GM12892 (cell line): ENCODE results near the gene GIMD1.

Source experiments
- DNase-seq: peaks from one replicate; pipeline ENCODE4 v3.0.0; 2011; ENCODE audit not compliant: insufficient read length
- FAIRE-seq: peaks from 2 replicates; lab custom pipeline; 2011; peaks lifted over from hg19 to GRCh38; lab: Jason Lieb, UNC
- POLR2A ChIP-seq: IDR thresholded peaks from 2 replicates; pipeline ENCODE4 v1.6.1; 2011; ENCODE audit warnings: low read depth, low read length, control low read depth
- POLR2AphosphoS5 ChIP-seq: IDR thresholded peaks from 2 replicates; pipeline ENCODE4 v1.6.1; 2011; ENCODE audit warnings: low read depth, low read length, control low read depth
- TAF1 ChIP-seq: IDR thresholded peaks from 2 replicates; pipeline ENCODE4 v1.6.1; 2011; ENCODE audit warnings: low read depth, mild to moderate bottlenecking, control low read depth, low read length, borderline replicate concordance

The GIMD1 gene

DNA sequence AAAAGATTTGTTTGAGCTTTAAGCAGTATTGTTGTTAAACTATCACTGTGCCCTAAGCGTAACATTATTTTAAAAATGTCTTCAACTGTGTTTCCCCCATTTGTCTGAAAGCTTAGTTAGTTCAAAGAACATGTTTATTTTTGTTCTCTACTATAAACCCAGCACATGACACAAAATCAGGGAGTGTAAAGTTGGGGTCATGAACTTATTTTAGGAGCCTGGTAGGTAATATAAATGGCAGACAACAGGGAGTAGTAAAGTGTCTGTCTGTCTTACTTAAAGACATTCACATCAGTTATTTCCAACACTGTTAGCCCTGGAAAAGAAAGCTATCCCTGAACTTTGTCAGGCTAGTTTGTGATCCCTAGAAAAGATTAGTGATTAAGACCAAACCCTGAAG lies 48.3 kb downstream of the GIMD1 start:
- TF ChIP-seq TAF1 (no peak), POLR2AphosphoS5 (no peak), POLR2A (no peak)
- DNase-seq = no peak
- FAIRE-seq = no peak

DNA sequence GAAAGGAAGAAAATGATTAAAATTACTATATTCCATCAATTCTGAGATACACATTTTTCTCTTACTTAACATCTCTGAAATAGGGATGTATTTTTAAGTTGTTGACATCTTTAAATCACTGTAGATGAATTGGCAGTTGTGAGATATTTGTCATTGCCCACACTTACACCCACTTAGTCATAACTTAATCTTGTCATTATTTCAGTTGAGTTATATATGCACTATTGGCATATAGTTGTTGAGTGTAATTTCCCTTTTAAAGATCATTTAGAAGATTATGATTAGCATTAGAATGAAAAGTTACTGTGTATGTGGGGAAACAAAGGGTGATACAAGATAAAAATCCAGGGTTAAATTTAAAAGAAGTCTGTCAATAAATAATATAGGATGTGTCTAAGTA lies 50.1 kb downstream of the GIMD1 start:
- FAIRE-seq (no peak), DNase-seq (no peak)
- no peak for TF ChIP-seq POLR2A
- TF ChIP-seq POLR2AphosphoS5 = no peak
- TF ChIP-seq TAF1 = no peak

DNA sequence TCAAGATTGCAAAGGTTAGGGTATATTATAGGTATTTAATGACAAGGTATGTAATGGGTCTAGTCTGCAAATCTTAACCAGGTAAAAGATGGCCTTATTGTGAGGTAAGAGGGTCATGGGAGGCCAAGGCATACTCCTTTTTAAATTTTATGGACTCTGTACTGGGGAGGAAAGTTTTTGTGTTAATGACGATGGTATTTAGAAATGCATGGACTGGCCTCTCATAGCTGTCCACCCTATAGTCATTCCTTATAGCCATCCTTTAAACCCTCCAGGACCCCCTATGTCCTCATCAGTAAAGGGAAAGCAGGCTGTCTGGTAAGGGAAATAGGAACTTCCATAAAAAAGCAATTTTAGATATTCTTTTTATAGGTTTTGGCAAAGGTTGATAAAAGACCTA lies 50.8 kb downstream of the GIMD1 start:
- TF ChIP-seq TAF1 = no peak
- no peak for TF ChIP-seq POLR2A
- no peak for TF ChIP-seq POLR2AphosphoS5
- no peak for FAIRE-seq

DNA sequence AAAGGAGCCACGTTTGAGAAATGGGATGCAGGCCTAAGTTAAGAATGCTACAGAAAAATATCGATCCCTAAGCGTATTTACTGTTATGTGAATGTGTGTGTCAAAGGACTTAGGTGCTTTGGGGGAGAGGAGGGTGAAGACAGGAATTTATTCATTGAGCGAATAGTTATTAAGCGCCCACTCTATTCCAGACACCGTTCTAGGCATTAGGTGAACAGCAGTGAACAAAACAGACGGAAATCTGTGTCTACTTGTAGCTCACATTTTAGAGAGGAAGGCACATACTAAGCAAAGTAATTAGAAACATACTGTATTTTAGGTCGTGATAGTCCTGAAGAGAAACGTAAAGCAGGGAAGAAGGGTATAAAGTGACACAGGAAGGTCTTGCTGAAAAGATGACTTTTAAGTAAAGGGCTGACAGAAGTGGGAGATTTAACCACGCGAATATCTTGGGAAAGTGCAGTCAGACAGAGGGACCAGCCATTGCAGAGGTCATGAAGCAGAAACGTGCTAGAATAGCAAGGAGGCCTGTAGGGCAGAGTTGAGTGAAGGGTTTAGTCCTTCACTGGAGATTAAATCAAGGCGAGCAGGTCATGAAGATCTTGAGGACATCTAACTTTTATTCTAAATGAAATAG lies 51.7 kb downstream of the GIMD1 start:
- DNase-seq = no peak
- TF ChIP-seq POLR2AphosphoS5 (no peak), TAF1 (no peak), POLR2A (no peak)
- FAIRE-seq = peak; percentile 75

More for the DNA sequence above, 50.8 kb downstream of the GIMD1 start:
- DNase-seq = no peak

DNA sequence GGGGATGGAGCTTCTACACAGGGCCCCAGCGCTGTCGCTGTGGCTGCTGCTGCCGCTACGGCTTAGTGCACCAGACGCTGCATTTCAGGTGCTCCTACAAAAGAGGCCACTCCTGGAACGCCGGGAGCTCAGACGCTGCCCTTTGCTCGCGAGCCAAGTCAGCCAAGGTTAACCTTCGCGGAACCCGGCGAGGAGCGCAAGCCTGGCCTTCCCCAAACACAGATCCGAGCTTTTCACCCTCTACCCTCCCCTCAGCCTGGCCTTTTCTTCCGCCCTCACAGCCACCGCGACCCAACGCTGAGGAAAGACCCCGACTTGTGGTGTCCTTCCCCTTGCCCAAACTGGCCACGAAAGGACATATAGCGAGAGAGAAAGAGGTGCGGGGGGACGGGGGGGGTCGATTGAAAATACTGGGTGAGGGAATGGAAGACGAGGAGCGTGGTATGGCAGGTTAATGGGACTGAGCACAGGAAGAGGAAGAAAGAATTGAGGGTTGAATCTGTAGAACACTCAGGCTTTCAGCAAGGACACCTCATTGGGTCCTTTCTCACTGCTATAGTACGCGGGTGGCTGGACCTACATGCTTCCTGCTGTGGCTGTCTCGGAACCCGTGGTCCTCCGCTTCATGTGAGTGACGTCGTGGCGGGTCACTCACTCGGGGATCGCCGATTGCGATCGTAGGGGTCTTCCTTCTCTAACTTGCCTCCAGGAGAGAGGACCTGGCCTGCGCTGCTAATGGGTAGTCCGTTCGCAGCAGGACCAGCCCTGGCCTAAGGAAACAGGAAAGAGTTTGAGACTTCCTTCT lies 52.4 kb downstream of the GIMD1 start, which contains the start of the genes AIMP1 and TBCK:
Gene AIMP1 (plus strand): TSS at position 583 of the 805 bp plus-strand sequence. CDS start 8,460 bp downstream, outside the sequence.
Gene TBCK (minus strand): TSS at position 242 of the 805 bp plus-strand sequence. CDS start 7,249 bp downstream, outside the sequence.
- TF ChIP-seq POLR2A (peak; percentile 92), POLR2AphosphoS5 (peak; percentile 95), TAF1 (peak; percentile 71)
- FAIRE-seq (peak; percentile 99), DNase-seq (peak; percentile 37)

DNA sequence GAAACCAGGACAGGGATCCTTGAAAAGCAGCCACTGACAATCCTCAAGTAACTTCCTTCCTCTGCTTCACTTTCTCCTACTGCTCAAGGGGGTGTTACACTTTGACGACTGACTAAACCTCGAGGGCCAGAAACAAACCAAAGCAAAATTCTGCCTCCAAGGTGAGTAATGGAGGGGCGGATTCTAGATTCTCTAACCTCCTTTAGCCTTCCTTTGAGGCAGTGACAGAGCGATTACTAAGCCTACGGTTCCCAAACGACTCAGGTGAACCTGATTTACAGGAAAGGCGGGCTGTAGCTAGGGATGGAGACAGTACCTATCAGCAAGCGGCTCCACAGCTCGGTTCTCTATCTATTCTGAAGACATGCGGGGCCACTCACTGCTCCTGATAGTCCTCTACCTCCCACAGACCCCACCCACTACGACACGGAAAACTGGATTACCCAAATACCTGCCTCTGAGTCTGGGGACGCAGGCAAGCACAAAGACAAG lies 53.1 kb downstream of the GIMD1 start:
- TF ChIP-seq POLR2A = no peak
- no peak for TF ChIP-seq POLR2AphosphoS5
- no peak for TF ChIP-seq TAF1
- DNase-seq = no peak
- no peak for FAIRE-seq

DNA sequence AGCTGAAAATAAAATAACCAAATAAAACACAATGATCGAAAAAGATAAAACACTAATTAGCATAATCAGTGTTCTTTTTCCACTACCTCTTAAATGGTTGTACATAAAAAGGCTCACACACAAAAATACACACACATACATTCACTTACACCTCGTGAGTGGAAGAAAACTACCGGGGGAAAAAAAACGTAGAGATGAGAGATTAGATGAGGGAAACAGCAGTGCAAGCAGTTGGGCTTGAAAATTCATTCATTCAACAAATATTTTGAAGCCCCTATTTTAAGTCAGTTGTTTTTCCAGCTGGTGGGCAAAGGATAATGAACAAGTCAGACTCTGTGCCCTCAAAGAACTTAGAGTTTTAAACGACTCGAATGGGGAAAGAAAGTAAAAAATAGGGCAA lies 53.6 kb downstream of the GIMD1 start:
- DNase-seq = no peak
- no peak for FAIRE-seq
- TF ChIP-seq POLR2A (no peak), TAF1 (no peak), POLR2AphosphoS5 (no peak)

DNA sequence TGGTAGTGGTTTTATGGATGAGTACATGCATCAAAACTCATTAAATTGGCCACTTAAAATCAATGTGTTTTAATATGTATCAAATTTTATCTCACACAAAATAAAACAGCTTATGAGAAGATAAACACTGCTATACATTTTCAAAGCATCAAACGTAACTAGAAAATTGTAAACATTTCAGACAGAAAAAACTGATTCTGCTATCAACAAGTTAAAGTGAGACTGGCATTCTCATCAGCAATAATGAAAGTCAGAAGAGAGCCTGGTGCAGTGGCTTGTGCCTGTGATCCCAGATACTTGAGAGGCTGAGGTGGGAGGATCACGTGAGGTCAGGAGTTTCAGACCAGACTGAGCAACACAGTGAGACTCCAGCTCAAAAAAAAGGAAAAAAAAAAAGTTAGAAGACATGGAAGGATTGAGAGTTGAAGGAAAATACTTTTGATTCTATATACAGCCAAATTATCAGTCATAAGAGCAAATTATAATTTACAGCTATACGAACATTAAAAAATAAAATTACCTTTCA lies 55.5 kb downstream of the GIMD1 start:
- FAIRE-seq (no peak), DNase-seq (no peak)
- TF ChIP-seq POLR2AphosphoS5 (no peak), TAF1 (no peak), POLR2A (no peak)

DNA sequence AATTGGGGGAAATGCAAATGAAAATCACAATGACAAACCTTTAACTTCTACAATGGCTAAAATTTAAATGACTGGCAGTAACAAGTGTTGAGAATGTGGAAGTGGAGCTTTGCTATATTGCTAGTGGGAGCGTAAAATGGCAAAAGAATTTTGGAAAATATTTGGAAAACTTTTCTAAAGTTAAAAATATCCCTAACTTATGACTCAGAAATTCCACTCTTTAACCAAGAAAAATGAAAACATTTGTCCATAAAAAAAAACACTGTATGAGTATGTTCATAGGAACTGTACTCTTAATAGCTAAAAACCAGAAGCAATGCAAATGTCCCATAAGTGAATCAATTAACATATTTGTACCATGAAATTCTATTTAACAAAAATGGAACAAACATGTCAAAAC lies 56.2 kb downstream of the GIMD1 start:
- no peak for FAIRE-seq
- no peak for DNase-seq

More for the DNA sequence above, 56.2 kb downstream of the GIMD1 start:
- no peak for TF ChIP-seq POLR2A
- TF ChIP-seq POLR2AphosphoS5 = no peak
- no peak for TF ChIP-seq TAF1
